ENCODE measurements around the gene RAB40A. TPM values are rescaled to one million over a fixed set of nuclear protein-coding genes. Genes with fewer than 3 reads are reported as not detected.

RAB40A gene, protein sequence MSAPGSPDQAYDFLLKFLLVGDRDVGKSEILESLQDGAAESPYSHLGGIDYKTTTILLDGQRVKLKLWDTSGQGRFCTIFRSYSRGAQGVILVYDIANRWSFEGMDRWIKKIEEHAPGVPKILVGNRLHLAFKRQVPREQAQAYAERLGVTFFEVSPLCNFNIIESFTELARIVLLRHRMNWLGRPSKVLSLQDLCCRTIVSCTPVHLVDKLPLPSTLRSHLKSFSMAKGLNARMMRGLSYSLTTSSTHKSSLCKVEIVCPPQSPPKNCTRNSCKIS
- 0.14 TPM in 1 of 2 replicates, not detected in the other for total RNA-seq

DNA sequence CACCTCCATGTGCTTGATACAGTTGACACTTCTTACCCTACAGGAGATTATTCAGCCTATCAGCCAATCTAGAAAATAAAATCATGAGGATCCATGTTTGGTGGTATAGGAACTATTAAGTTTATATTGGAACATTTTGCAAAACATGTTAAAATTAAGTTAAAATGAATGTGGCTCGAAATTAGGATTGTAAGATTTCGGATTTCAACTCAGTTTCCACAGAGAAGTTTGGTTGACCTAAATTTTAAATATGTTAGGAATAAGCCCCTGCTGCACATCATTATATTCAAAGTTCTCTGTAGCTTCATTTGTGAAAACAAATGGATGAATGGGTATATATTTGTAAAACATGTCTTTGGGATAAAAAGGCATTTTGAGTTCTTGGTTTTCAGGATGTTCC, at the start of gene RAB40A:
RAB40A (minus strand) TSS at position 101 of the 400 bp plus-strand sequence. CDS start 18,733 bp downstream, outside the sequence.

Other genes with a start within 250 kb of the RAB40A start
- not detected in 2 replicates for gene TCEAL5, start 242.7 kb downstream of the RAB40A start, total RNA-seq
- 3.6 and 4.0 TPM in 2 replicates for gene BEX2, start 208.5 kb downstream of the RAB40A start, total RNA-seq
- gene TCEAL7, start 189.2 kb downstream of the RAB40A start, total RNA-seq: 3.6 TPM in 1 of 2 replicates, not detected in the other
- 79.0 and 99.5 TPM in 2 replicates for gene TCEAL9, start 163.0 kb downstream of the RAB40A start, total RNA-seq
- 198 and 228 TPM in 2 replicates for gene BEX3, start 143.0 kb downstream of the RAB40A start, total RNA-seq
- gene TCEAL4, start 66.0 kb upstream of the RAB40A start, total RNA-seq: 31.9 and 32.8 TPM in 2 replicates
- gene TCEAL3, start 88.5 kb upstream of the RAB40A start, total RNA-seq: 12.0 and 12.3 TPM in 2 replicates
- 10.3 and 15.7 TPM in 2 replicates for gene TCEAL1, start 109.5 kb upstream of the RAB40A start, total RNA-seq
- 309 and 319 TPM in 2 replicates for gene MORF4L2, start 167.2 kb upstream of the RAB40A start, total RNA-seq
- not detected in 2 replicates for gene TMEM31, start 191.4 kb upstream of the RAB40A start, total RNA-seq